ENCODE results near the gene GRID1.

DNA sequence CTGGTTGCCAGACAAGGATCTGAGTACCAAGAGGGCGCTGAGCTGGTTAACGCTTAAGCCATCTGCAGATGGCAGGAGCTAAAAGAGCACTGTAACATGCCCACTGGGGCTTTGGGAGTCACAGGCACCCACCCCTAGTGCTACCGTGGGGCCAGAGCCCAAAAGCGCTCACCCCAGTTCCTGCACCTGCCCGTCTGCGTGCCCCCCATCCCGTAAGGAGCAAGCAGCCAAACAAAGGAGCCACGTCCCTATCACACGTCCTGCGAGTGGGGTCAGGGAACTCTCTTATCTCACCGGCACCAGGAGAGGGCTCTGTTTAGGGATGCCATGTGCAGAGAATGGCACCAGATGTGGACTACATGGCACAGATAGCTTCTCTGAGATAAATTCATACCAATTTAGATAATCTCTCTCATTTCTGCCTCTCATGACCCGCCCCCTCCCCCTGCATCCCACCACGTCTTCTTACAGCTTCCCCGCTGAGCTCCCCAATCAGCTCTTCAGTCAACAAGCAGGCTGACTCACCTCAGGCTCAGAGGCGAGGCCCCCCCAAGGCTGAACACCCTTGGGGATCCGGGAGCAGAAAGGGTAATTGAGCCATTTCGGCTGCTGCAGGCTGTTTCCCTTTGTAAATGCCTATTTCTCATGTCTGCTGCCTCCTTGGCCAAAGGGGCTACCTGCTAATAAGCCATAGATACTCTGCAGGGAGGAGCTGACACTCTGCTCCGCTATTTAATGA lies 235.7 kb downstream of the GRID1 start:
- TF ChIP-seq POLR2AphosphoS5 (IDR thresholded peaks at IDR 0.05; ENCODE audit: insufficient read depth in 1 of 2, low read depth in 1 of 2) = no peak
- TF ChIP-seq POLR2A (IDR thresholded peaks at IDR 0.05) = no peak
- TF ChIP-seq, protein P1, sequence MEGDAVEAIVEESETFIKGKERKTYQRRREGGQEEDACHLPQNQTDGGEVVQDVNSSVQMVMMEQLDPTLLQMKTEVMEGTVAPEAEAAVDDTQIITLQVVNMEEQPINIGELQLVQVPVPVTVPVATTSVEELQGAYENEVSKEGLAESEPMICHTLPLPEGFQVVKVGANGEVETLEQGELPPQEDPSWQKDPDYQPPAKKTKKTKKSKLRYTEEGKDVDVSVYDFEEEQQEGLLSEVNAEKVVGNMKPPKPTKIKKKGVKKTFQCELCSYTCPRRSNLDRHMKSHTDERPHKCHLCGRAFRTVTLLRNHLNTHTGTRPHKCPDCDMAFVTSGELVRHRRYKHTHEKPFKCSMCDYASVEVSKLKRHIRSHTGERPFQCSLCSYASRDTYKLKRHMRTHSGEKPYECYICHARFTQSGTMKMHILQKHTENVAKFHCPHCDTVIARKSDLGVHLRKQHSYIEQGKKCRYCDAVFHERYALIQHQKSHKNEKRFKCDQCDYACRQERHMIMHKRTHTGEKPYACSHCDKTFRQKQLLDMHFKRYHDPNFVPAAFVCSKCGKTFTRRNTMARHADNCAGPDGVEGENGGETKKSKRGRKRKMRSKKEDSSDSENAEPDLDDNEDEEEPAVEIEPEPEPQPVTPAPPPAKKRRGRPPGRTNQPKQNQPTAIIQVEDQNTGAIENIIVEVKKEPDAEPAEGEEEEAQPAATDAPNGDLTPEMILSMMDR (IDR thresholded peaks at IDR 0.05) = no peak
